Ovary (tissue), 9 donors: ENCODE results near the gene PRICKLE2. TPM values are rescaled to one million over a fixed set of nuclear protein-coding genes. Genes with fewer than 3 reads are reported as not detected.
A peak's percentile ranks its signal among the peaks of the same experiment; 100 is the strongest.

Experiments
- DNase-seq, 5 donors: peaks; one replicate each; pipeline ENCODE4 v3.0.0-alpha.2; 2019 to 2020
- H3K27ac ChIP-seq, 2 donors: fragments of 200-600 bp; one replicate each; pipeline versions ENCODE4 v1.5.1 to v1.8.0; 2019 to 2022
- H3K27me3 ChIP-seq: fragments of 200-600 bp; one replicate; pipeline ENCODE4 v1.8.0; 2022
- H3K36me3 ChIP-seq: fragments of 200-600 bp; sonication (generic); one replicate; pipeline ENCODE4 v1.5.1; 2019
- H3K4me1 ChIP-seq: one replicate; pipeline ENCODE4 v1.8.1; 2013; ENCODE audit warnings: mild to moderate bottlenecking, moderate library complexity; ENCODE audit not compliant: insufficient read depth
- H3K4me3 ChIP-seq: fragments of 200-600 bp; sonication (generic); one replicate; pipeline ENCODE4 v1.5.1; 2017
- H3K9me3 ChIP-seq, 2 donors: fragments of 200-600 bp in 1 of 2; sonication (generic) in 1 of 2; one replicate each; pipeline versions ENCODE4 v1.5.1 to v1.8.1; 2013 to 2019; ENCODE audit warnings: mild to moderate bottlenecking in 1 of 2, moderate library complexity in 1 of 2
- EP300 ChIP-seq: sonication (generic); formaldehyde crosslinking; IDR thresholded peaks from one replicate; pipeline ENCODE4 v1.6.1; 2017; ENCODE audit warnings: antibody characterized with exemption
- POLR2A ChIP-seq: fragments of 450-650 bp; IDR thresholded peaks from one replicate; pipeline ENCODE4 v1.6.1; 2017; ENCODE audit warnings: antibody characterized with exemption, mild to moderate bottlenecking, moderate library complexity
- WGBS, 3 donors: extraction: QIAGEN DNeasy Blood & Tissue Kit in 1 of 3; methylation state at CpG; one replicate each; pipeline versions ENCODE4 v1.1.5 to v1.1.7; 2013 to 2017; 5-methylcytosine and 5-hydroxymethylcytosine counted together
- intact Hi-C, 4 donors: fragments of 100-400 bp; cut with DNase I; formaldehyde crosslinking; loops; one replicate each; pipeline versions ENCODE4 v1.11.0 to v1.15.1; 2022 to 2023
- polyA plus RNA-seq, 2 donors: library from polyadenylated mRNA; stranded (reverse); fragments of 200-250 nt in 1 of 2; fragments of 350-450 nt in 1 of 2; fragmentation: Illumina TruSeq in 1 of 2; extraction: RNeasy Lipid Tissue Mini Kit (QIAGEN cat#74804) in 1 of 2; gene quantifications; one replicate each; pipeline ENCODE4 v1.2.3, GENCODE V29; 2013 to 2014
- total RNA-seq, 7 donors: library from RNA; depleted of rRNA in 2 of 7; stranded (reverse); fragments of >200 nt in 2 of 7; fragmentation: NEBNext Ultra II Directional in 3 of 7; extraction: Animal tissue kit (Norgen Biotek cat#: 25700) in 3 of 7; gene quantifications; one replicate each; pipeline versions ENCODE4 v1.1.0 to v1.2.4, GENCODE V29; 2016 to 2023
- TF ChIP-seq, protein P1 (sequence below), 3 donors: fragments of 450-650 bp in 2 of 3; fragments of 200-600 bp in 1 of 3; IDR thresholded peaks; one replicate each; pipeline versions ENCODE4 v1.5.1 to v1.8.0; 2016 to 2022; ENCODE audit warnings: antibody characterized with exemption in 3 of 3, mild to moderate bottlenecking in 1 of 3
- donor health status: DM: no; HTN: no; CAD: no; lungs with moderate emphysema.
- donor health status: DM: no; HTN: no; CAD: no.
- donor health status: Bipolar disorder and iron deficiency.
- donor health status: DM: yes; HTN: yes; CAD: no.
- donor health status: DM: no; HTN: no; CAD: no.
- donor health status: DM: yes; HTN: yes; CAD: no.

The PRICKLE2 gene
- total and polyA plus RNA-seq, 9 donors: 6.3 to 34.8 (median 25.4) TPM

DNA sequence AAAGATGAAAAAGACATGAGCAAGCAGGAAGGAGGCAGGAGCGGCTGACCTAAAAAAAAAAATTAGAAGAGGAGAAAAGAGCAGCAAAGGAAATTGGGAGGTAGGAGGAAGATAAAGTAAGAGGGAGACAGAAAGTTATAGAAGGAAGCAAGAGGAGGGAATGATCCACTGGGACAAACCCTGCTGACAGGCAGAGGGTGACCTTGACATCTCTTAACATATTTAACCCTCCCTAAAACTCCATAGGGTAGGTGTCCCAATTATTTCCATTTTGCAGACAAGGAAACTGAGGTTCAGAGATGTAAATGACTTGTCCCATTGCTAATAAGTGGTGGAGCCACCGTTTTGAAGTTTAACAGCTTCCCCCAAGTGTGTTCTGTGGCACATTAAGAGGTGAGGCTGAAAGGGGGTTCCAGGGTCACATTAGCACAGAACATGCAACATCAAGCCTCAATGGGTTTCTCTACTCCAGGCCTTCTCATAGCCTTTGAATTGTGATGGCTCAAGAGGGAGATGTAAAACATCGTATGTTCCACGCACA is 37.4 kb upstream of the PRICKLE2 start:
- no peaks in the 10 kb centered on the region for H3K27me3 ChIP-seq
- H3K36me3 ChIP-seq: no peaks in the 10 kb centered on the region
- peaks cover 27% of the 10 kb centered on the region for H3K4me1 ChIP-seq
- H3K9me3 ChIP-seq: no peaks in the 10 kb centered on the region
- TF ChIP-seq, protein P1, sequence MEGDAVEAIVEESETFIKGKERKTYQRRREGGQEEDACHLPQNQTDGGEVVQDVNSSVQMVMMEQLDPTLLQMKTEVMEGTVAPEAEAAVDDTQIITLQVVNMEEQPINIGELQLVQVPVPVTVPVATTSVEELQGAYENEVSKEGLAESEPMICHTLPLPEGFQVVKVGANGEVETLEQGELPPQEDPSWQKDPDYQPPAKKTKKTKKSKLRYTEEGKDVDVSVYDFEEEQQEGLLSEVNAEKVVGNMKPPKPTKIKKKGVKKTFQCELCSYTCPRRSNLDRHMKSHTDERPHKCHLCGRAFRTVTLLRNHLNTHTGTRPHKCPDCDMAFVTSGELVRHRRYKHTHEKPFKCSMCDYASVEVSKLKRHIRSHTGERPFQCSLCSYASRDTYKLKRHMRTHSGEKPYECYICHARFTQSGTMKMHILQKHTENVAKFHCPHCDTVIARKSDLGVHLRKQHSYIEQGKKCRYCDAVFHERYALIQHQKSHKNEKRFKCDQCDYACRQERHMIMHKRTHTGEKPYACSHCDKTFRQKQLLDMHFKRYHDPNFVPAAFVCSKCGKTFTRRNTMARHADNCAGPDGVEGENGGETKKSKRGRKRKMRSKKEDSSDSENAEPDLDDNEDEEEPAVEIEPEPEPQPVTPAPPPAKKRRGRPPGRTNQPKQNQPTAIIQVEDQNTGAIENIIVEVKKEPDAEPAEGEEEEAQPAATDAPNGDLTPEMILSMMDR (IDR thresholded peaks at IDR 0.05): no peak
- TF ChIP-seq POLR2A (no peak), EP300 (no peak)
- no peak overlapping the region for H3K27ac ChIP-seq
- H3K4me3 ChIP-seq: no peak overlapping the region
- 91 to 96% (median 94%) methylated on average over 4 of the region's 4 CpGs for WGBS, 3 donors
- no peak for DNase-seq
- intact Hi-C loops: loop anchor here in 2 of 4 donors (5.0 to 10.0 kb wide), 2 partner anchors 40 to 228 kb away; no protein-coding TSS in a partner anchor

DNA sequence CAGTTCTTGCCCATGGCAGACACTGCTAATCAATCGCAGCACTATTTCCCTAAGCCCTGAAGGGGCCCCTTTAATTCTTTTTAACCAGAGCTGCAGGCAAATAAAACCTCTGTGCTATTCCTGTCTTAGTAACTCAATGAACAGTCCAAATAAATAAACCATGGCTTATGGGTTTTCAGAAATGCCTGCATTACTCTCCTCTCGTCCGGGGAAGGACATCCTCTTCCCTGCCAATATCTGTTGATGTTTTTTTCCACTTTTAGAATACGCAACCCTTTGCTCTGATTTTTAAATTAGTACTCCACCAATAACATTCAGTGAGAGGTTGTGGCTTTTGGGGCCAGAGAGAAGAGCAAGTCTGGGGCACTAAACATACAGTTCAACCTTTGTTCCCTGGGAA is 35.2 kb upstream of the PRICKLE2 start:
- H3K36me3 ChIP-seq: no peaks in the 10 kb centered on the region
- H3K4me1 ChIP-seq: peaks cover 22% of the 10 kb centered on the region
- H3K4me3 ChIP-seq: no peak overlapping the region
- no peak for DNase-seq
- WGBS, 3 donors: 12 to 23% (median 12%) methylated on average over 4 of the region's 4 CpGs
- no peaks in the 10 kb centered on the region for H3K27me3 ChIP-seq
- H3K9me3 ChIP-seq: no peaks in the 10 kb centered on the region
- intact Hi-C loops: loop anchor here in 2 of 4 donors (5.0 to 10.0 kb wide), 2 partner anchors 38 to 226 kb away; no protein-coding TSS in a partner anchor
- peak overlapping the region in 1 of 2 donors; percentile 29 for H3K27ac ChIP-seq
- TF ChIP-seq POLR2A: no peak
- no peak for TF ChIP-seq EP300
- TF ChIP-seq, protein P1 (IDR thresholded peaks at IDR 0.05): no peak

DNA sequence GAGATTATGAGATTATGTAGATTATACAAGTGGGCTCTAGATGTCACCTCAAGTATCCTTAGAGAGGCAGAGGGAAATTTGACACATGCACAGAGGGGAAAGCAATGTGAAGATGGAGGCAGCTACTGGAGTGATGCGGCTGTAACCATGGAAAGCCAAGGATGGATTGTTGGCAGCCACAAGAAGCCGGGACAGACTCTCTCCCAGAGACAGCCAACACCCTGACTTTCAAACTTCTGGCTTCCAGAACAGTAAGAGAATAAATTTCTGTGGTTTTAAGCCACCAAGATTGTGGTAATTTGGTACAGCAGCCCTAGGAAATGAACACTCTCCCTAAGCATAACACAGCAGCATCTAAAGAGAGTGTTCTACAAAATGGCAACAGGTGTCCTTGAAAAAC is 34.4 kb upstream of the PRICKLE2 start:
- DNase-seq: no peak
- H3K4me3 ChIP-seq: no peak overlapping the region
- no peaks in the 10 kb centered on the region for H3K9me3 ChIP-seq
- intact Hi-C loops: loop anchor here in 2 of 4 donors (5.0 to 10.0 kb wide), 2 partner anchors 37 to 225 kb away; no protein-coding TSS in a partner anchor
- no peaks in the 10 kb centered on the region for H3K36me3 ChIP-seq
- peaks cover 19% of the 10 kb centered on the region for H3K4me1 ChIP-seq
- WGBS, 3 donors: 61 to 89% (median 70%) methylated on average over 2 of the region's 2 CpGs
- TF ChIP-seq, protein P1 (IDR thresholded peaks at IDR 0.05): no peak
- TF ChIP-seq EP300: no peak
- no peak for TF ChIP-seq POLR2A
- no peak overlapping the region for H3K27ac ChIP-seq
- no peaks in the 10 kb centered on the region for H3K27me3 ChIP-seq

DNA sequence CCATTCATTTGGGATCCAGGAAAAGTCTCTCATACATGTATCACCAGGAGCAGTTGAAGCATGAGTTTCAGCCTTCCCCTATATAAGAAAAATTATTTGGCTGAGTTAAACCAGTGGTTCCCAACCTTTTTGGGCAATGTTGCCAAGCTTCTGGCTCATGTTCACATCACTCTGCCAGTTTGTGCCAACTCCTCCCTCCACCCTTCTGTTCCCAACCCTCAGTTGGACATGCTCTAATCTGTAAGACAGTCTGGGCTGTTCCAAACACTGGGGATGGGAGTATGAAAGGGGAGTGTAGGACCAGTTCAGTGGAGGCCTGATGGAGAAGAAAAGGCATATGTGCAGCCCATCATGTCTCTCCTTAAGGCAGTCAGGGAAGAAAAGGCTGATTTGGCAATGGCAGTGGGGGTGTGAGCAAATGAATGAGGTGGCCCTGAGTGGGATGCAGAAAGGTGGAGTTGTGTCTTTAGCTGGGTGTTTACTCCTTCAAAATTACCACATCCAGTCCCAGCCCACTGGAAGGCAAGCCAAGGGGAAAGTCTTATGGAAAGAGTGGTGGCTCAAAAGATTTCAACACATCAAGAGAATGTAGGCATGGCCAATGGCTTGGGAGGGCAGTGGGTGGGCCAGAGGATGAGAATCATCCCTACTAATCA is 32.0 kb upstream of the PRICKLE2 start:
- TF ChIP-seq, protein P1 (IDR thresholded peaks at IDR 0.05): no peak
- TF ChIP-seq POLR2A (no peak), EP300 (no peak)
- Histone ChIP-seq H3K36me3 (no peaks in the 10 kb centered on the region), H3K27me3 (no peaks in the 10 kb centered on the region), H3K4me1 (peaks cover 18% of the 10 kb centered on the region), H3K9me3 (no peaks in the 10 kb centered on the region), H3K4me3 (no peak overlapping the region), H3K27ac (no peak overlapping the region)
- intact Hi-C loops: no loop called here
- DNase-seq: no peak
